IMR-90 (cell line): ENCODE data around the gene RGS3. TPM values are rescaled to one million over a fixed set of nuclear protein-coding genes. Genes with fewer than 3 reads are reported as not detected.

ENCODE experiments used
- ATAC-seq: fragments of 200-7000 bp; cut with Tn5 transposase; 2 replicates; pipeline ENCODE4 v1.9.1; 2020; ENCODE audit warnings: low read depth, mild to moderate bottlenecking, moderate library complexity
- BruUV-seq: library from RNA; stranded (reverse); fragments of 400-500 nt; replicated peaks from 2 replicates; lab custom pipeline; 2021; lab: Mats Ljungman, UMichigan
- CTCF ChIA-PET: fragments of 300-600 bp; formaldehyde crosslinking; extraction: SDS; loops from one replicate; lab custom pipeline; 2021; ENCODE audit warnings: antibody characterized with exemption; lab: Yijun Ruan, JAX
- POLR2A ChIA-PET: fragments of 300-600 bp; sonication (Branson Sonifier 250); formaldehyde crosslinking; loops from one replicate; lab custom pipeline; 2022; ENCODE audit warnings: antibody characterized with exemption; ENCODE audit not compliant: unreplicated experiment; lab: Charles Lee
- DNase-seq: peaks from one replicate; pipeline ENCODE4 v3.0.0; 2013
- H2AFZ ChIP-seq: replicated peaks from 2 replicates; pipeline ENCODE3; 2013; ENCODE audit warnings: low read length, mild to moderate bottlenecking; ENCODE audit not compliant: poor library complexity
- H2AK5ac ChIP-seq: 2 replicates; pipeline ENCODE4 v1.6.1; 2013; ENCODE audit warnings: low read depth, low read length, inconsistent platforms
- H2AK9ac ChIP-seq: replicated peaks from 2 replicates; pipeline ENCODE3; 2013; ENCODE audit warnings: mild to moderate bottlenecking, low read depth, low read length, moderate library complexity; ENCODE audit not compliant: poor library complexity
- H2BK120ac ChIP-seq: 2 replicates; pipeline ENCODE4 v1.6.1; 2013; ENCODE audit warnings: low read depth, low read length, inconsistent platforms
- H2BK15ac ChIP-seq: 3 replicates; pipeline ENCODE4 v1.6.1; 2013; ENCODE audit warnings: low read depth, low read length, inconsistent platforms
- H2BK20ac ChIP-seq: 2 replicates; pipeline ENCODE4 v1.6.1; 2013; ENCODE audit warnings: low read depth, mild to moderate bottlenecking, inconsistent platforms, low read length, moderate library complexity
- H2BK5ac ChIP-seq: 2 replicates; pipeline ENCODE4 v1.6.1; 2013; ENCODE audit warnings: mild to moderate bottlenecking, low read depth, low read length, inconsistent platforms; ENCODE audit not compliant: poor library complexity, severe bottlenecking
- H3K14ac ChIP-seq: replicated peaks from 2 replicates; pipeline ENCODE4 v1.6.1; 2013; ENCODE audit warnings: low read depth, low read length, inconsistent platforms
- H3K18ac ChIP-seq: 2 replicates; pipeline ENCODE4 v1.6.1; 2013; ENCODE audit warnings: low read depth, low read length, control low read depth
- H3K23ac ChIP-seq: 2 replicates; pipeline ENCODE4 v1.6.1; 2013; ENCODE audit warnings: low read depth, low read length, inconsistent platforms
- H3K27ac ChIP-seq: 2 replicates; pipeline ENCODE4 v1.5.1; 2013; ENCODE audit warnings: mild to moderate bottlenecking, control low read depth, low read length; ENCODE audit not compliant: insufficient read depth
- H3K27me3 ChIP-seq: 2 replicates; pipeline ENCODE4 v1.6.1; 2013; ENCODE audit warnings: low read length; ENCODE audit not compliant: control insufficient read depth, insufficient read depth
- H3K36me3 ChIP-seq: 2 replicates; pipeline ENCODE4 v1.6.1; 2013; ENCODE audit warnings: low read length, mixed read lengths; ENCODE audit not compliant: control insufficient read depth, insufficient read depth
- H3K4ac ChIP-seq: 2 replicates; pipeline ENCODE4 v1.6.1; 2013; ENCODE audit warnings: low read depth, low read length, inconsistent platforms
- H3K4me1 ChIP-seq: 2 replicates; pipeline ENCODE4 v1.6.1; 2013; ENCODE audit warnings: low read length, mixed read lengths; ENCODE audit not compliant: control insufficient read depth, insufficient read depth
- H3K4me2 ChIP-seq: 2 replicates; pipeline ENCODE4 v1.6.1; 2013; ENCODE audit warnings: low read depth, mild to moderate bottlenecking, control low read depth, low read length, moderate library complexity
- H3K4me3 ChIP-seq: 2 replicates; pipeline ENCODE4 v1.5.1; 2013; ENCODE audit warnings: low read depth, mild to moderate bottlenecking, control low read depth, low read length, moderate library complexity; ENCODE audit not compliant: insufficient read depth
- H3K56ac ChIP-seq: 2 replicates; pipeline ENCODE4 v1.6.1; 2013; ENCODE audit warnings: low read length, inconsistent platforms; ENCODE audit not compliant: insufficient read depth; ENCODE audit errors: extremely low read depth
- H3K79me1 ChIP-seq, 2 experiments: 2 replicates each; pipeline ENCODE4 v1.6.1; 2013; ENCODE audit warnings: low read length in 2 of 2, inconsistent platforms in 1 of 2, low read depth in 1 of 2
- H3K9ac ChIP-seq: 2 replicates; pipeline ENCODE4 v1.6.1; 2013; ENCODE audit warnings: low read depth, low read length, control low read depth
- H3K9me1 ChIP-seq: 2 replicates; pipeline ENCODE4 v1.6.1; 2013; ENCODE audit warnings: low read length, inconsistent platforms; ENCODE audit not compliant: insufficient read depth
- H3K9me3 ChIP-seq: 2 replicates; pipeline ENCODE4 v1.6.1; 2013; ENCODE audit warnings: low read length; ENCODE audit not compliant: control insufficient read depth, insufficient read depth
- H4K20me1 ChIP-seq: 2 replicates; pipeline ENCODE4 v1.6.1; 2013; ENCODE audit warnings: low read length, inconsistent platforms; ENCODE audit not compliant: insufficient read depth
- H4K5ac ChIP-seq: 2 replicates; pipeline ENCODE4 v1.6.1; 2013; ENCODE audit warnings: mild to moderate bottlenecking, low read depth, low read length, control low read depth
- H4K8ac ChIP-seq, 2 experiments: 2 replicates each; pipeline ENCODE4 v1.6.1; 2013; ENCODE audit warnings: low read depth in 2 of 2, low read length in 2 of 2, control low read depth in 1 of 2, inconsistent platforms in 1 of 2
- H4K91ac ChIP-seq: 2 replicates; pipeline ENCODE4 v1.6.1; 2013; ENCODE audit warnings: low read depth, low read length, inconsistent platforms; ENCODE audit not compliant: insufficient read depth
- BHLHE40 ChIP-seq: fragments of 150-350 bp; IDR thresholded peaks from 2 replicates; pipeline ENCODE4 v1.6.1; 2016; ENCODE audit warnings: mild to moderate bottlenecking, low read depth, low read length
- CEBPB ChIP-seq: IDR thresholded peaks from 2 replicates; pipeline ENCODE4 v1.6.1; 2012; ENCODE audit warnings: low read depth, low read length, improper control_type of control experiment
- MAZ ChIP-seq: IDR thresholded peaks from 2 replicates; pipeline ENCODE4 v1.6.1; 2012; ENCODE audit warnings: low read depth, mild to moderate bottlenecking, low read length, improper control_type of control experiment, moderate library complexity, borderline replicate concordance
- POLR2A ChIP-seq: IDR thresholded peaks from 2 replicates; pipeline ENCODE4 v1.6.1; 2012; ENCODE audit warnings: mild to moderate bottlenecking, low read depth, low read length
- RAD21 ChIP-seq: IDR thresholded peaks from 2 replicates; pipeline ENCODE4 v1.6.1; 2012; ENCODE audit warnings: low read length, improper control_type of control experiment
- SMC3 ChIP-seq: fragments of 150-350 bp; IDR thresholded peaks from 2 replicates; pipeline ENCODE4 v1.6.1; 2016; ENCODE audit warnings: low read depth, mild to moderate bottlenecking, antibody characterized with exemption, low read length, moderate library complexity
- whole genome bisulfite sequencing, 2 experiments: methylation state at CpG; one replicate each; pipeline versions ENCODE4 v1.1.5 to v1.1.7; 2013; ENCODE audit warnings: missing lambda C conversion rate in 2 of 2; ENCODE audit not compliant: insufficient read length in 1 of 2; ENCODE audit errors: extremely low coverage in 2 of 2; 5-methylcytosine and 5-hydroxymethylcytosine counted together
- dilution Hi-C: fragments of 300-500 bp; cut with HindIII; formaldehyde crosslinking; loops from one replicate; pipeline ENCODE4 v1.14.3; 2018; ENCODE audit warnings: low sequenced_read_pairs; ENCODE audit not compliant: unreplicated experiment
- in situ Hi-C: fragments of 300-500 bp; cut with MboI; formaldehyde crosslinking; loops from 3 replicates; pipeline ENCODE4 v1.14.3; 2019; ENCODE audit warnings: low sequenced_read_pairs, inconsistent platforms, mixed read lengths
- intact Hi-C: fragments of 100-400 bp; cut with micrococcal nuclease; formaldehyde crosslinking; loops from 2 replicates; pipeline ENCODE4 v1.10.0; 2022
- polyA plus RNA-seq, 3 experiments: library from polyadenylated mRNA; depleted of rRNA; stranded (reverse); fragments of >200 nt; gene quantifications; 2 replicates each; pipeline ENCODE4 v1.2.3, GENCODE V29; 2012; ENCODE audit warnings: low replicate concordance in 1 of 3
- total RNA-seq: library from RNA; depleted of rRNA; stranded (reverse); fragments of >200 nt; gene quantifications from 2 replicates; pipeline ENCODE4 v1.2.3, GENCODE V29; 2012
- TF ChIP-seq, protein P1 (sequence below): fragments of 150-350 bp; IDR thresholded peaks from 2 replicates; pipeline ENCODE4 v1.6.1; 2016; ENCODE audit warnings: low read depth, mild to moderate bottlenecking, low read length, moderate library complexity, borderline replicate concordance

The RGS3 gene
- total and polyA plus RNA-seq, 2 of the 4 experiments (the other 2 are of a cell fraction): 51.8 to 65.6 TPM

DNA sequence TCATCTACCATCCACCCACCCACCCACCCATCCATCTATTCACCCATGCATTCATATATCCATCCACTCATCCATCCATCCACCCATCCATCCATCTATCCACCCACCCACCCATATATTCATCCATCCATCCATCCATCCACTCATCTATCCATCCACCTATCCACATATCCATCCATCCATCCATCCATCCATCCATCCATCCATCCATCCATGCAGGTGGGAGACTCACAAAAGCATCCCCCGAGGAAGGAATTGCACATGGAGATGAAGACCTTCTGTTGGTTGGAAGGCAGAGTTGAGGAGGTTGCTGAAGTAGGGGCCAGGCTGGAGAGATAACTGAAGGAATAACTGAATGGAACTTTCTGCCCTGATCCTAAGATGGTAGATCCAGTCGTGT is 126.9 kb downstream of the RGS3 start:
- Histone ChIP-seq H3K18ac (no peak overlapping the region), H3K4me3 (no peak overlapping the region), H3K4me1 (peaks cover 5% of the 10 kb centered on the region; the same call in 1 of the 2 replicates), H3K36me3 (peaks cover 6% of the 10 kb centered on the region; the same call in 1 of the 2 replicates), H2AFZ (no peak overlapping the region), H3K9ac (no peak overlapping the region), H4K5ac (no peak overlapping the region), H3K4me2 (no peak overlapping the region), H3K23ac (no peak overlapping the region), H3K27me3 (no peaks in the 10 kb centered on the region), H4K8ac (no peak overlapping the region), H2BK120ac (no peak overlapping the region), H2AK5ac (no peak overlapping the region), H4K91ac (no peak overlapping the region), H4K20me1 (peaks cover 4% of the 10 kb centered on the region), H2BK15ac (no peak overlapping the region), H3K79me1 (peaks cover 0 to 13% of the 10 kb centered on the region in 2 experiments; a peak in 2 of 4 replicates), H2BK5ac (no peak overlapping the region), H2BK20ac (no peak overlapping the region), H3K56ac (no peak overlapping the region), H3K14ac (no peak overlapping the region), H3K27ac (no peak overlapping the region), H3K4ac (no peak overlapping the region), H3K9me1 (peaks cover 8% of the 10 kb centered on the region), H2AK9ac (no peak overlapping the region), H3K9me3 (no peaks in the 10 kb centered on the region)
- dilution Hi-C loops (no loop called here), in situ Hi-C loops (loop anchor here (5.0 kb wide), 1 partner anchor 67 kb away; no protein-coding TSS in a partner anchor), intact Hi-C loops (loop anchor here (2.0 to 5.0 kb wide), 5 partner anchors 136 to 318 kb away; partner anchors contain the start of gene ALAD)
- ATAC-seq (no peak), DNase-seq (no peak)
- ChIA-PET CTCF (interaction anchor here (1.4 to 5.7 kb wide), 3 partner anchors 66 to 144 kb away, joined by 9 to 132 read pairs (median 10); no protein-coding TSS in a partner anchor), POLR2A (no interaction called here)
- no peak for TF ChIP-seq SMC3
- TF ChIP-seq BHLHE40: no peak
- TF ChIP-seq POLR2A: no peak
- TF ChIP-seq, protein P1, sequence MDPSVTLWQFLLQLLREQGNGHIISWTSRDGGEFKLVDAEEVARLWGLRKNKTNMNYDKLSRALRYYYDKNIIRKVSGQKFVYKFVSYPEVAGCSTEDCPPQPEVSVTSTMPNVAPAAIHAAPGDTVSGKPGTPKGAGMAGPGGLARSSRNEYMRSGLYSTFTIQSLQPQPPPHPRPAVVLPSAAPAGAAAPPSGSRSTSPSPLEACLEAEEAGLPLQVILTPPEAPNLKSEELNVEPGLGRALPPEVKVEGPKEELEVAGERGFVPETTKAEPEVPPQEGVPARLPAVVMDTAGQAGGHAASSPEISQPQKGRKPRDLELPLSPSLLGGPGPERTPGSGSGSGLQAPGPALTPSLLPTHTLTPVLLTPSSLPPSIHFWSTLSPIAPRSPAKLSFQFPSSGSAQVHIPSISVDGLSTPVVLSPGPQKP: no peak
- TF ChIP-seq MAZ: no peak
- no peak for TF ChIP-seq RAD21
- no peak for TF ChIP-seq CEBPB
- no TSS peak for BruUV-seq
- WGBS, 2 experiments: no CpG with 5 or more reads among the region's 2 CpGs
